ENCODE measurements around the gene TRABD2B.

The TRABD2B gene

GRCh38 chr1:48021792-48022191 lies 24.6 kb upstream of the TRABD2B start:
- no peak for DNase-seq (ENCODE audit: low read depth in 2 of 2)

- DNase-seq (ENCODE audit: low read depth in 2 of 2) = no peak
Observed at GRCh38 chr1:48019714-48020315, 22.6 kb upstream of the TRABD2B start.

GRCh38 chr1:48018799-48019198 lies 21.6 kb upstream of the TRABD2B start:
- DNase-seq (ENCODE audit: low read depth in 2 of 2) = no peak

DNA sequence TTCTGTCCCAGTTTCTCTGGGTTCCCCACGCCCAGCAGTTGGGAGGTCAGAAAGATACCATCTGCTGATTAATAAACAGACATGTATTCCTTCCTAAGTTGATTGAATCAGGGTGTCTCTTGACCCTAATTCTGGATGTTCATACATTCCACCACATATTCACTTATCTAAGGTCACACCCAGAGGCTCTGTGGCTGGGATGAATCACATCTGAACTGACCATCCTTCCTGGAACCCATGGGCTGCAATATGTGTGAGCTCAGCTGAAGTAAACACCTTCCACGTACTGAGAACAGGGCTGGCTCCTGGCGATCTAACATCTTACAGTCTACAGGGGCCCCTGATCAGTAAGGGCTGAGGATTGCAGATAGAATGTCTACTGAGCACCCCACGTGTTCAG lies 20.5 kb upstream of the TRABD2B start:
- no peak for DNase-seq (ENCODE audit: low read depth in 2 of 2)

- no peak for DNase-seq (ENCODE audit: low read depth in 2 of 2)
Observed at GRCh38 chr1:48016515-48016914, 19.3 kb upstream of the TRABD2B start.

GRCh38 chr1:48013270-48013669 lies 16.1 kb upstream of the TRABD2B start:
- DNase-seq (ENCODE audit: low read depth in 2 of 2) = no peak

GRCh38 chr1:48007047-48007446 lies 9.9 kb upstream of the TRABD2B start:
- DNase-seq (ENCODE audit: low read depth in 2 of 2) = no peak

GRCh38 chr1:48006264-48006663 lies 9.1 kb upstream of the TRABD2B start:
- no peak for DNase-seq (ENCODE audit: low read depth in 2 of 2)

DNA sequence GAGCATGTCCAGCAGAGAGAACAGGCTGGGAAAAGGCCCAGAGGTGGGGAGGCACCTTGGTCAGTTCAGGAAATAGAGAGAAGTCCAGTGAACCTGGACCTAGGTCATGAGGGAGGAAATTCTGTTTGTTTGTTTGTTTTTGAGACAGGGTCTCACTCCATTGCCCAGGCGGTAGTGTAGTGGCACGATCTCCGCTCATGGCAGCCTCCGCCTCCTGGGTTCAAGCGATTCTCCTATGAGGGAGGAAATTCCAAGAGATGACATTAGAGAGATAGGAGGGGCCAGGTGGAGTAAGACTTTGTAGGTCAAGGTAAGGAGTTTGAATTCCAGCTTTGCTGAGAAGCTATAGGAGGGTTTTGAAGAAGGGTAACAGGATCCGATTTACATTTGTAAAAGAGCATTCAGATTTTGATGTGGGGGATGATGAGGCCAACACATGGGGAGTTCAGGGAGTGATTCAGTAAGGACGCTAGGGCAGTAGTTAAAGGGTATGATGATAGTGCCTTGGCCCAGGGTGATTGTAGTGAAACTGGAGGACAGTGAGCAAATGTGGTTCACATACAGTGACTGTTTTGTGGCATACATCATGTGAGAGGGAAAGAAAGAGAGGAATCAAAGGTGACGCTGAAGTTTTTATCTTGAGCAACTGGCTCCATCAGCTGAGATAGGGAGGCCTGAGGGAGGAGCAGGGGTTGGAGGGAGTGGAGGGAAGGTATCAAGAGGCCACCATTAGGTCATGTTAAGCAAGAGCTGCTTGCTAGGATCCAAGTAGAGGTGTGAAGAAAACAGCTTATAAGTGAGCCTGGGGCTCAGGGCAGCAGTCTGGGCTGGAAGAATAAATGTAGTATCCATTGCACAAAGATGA lies 8.3 kb upstream of the TRABD2B start:
- DNase-seq (ENCODE audit: low read depth in 2 of 2) = no peak

GRCh38 chr1:48003741-48004531 lies 6.8 kb upstream of the TRABD2B start:
- no peak for DNase-seq (ENCODE audit: low read depth in 2 of 2)

DNA sequence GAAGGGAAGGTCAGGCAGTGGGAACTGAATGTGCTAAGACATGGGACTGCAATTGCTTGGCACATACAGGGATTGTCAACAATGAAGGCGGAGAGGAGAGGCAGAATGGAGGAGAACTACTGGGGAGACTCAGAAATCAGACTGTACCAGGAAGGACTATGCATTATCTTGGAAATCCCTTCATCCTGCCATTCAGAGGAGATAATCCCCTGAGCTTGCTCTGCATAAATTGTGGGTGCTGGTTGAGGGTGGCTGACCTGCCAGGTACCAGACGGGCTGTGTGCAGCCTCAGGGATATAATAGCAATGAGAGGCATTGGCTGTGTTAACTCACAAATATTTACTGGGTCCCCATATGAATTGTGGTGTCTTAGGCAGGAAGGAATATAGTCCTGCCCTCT lies 5.0 kb upstream of the TRABD2B start:
- no peak for DNase-seq (ENCODE audit: low read depth in 2 of 2)

DNA sequence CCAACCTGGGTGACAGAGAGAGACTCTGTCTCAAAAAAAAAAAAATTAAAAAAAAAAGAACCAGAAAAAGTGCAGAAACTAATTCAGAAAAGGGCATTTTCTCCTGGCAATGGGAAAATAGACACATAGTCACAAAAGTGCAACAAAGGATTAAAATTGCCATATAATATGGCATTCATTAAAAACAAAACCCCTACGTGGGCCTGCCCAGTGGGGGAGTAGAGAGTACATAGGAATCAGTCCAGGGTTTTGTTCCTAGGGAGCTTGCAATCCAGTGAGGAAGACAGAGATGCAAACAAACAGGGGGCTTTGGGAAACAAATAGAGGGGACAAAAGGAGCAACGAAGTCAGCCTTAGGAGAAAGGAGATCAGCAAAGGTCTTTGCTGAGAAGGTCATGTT lies 4.5 kb upstream of the TRABD2B start:
- no peak for DNase-seq (ENCODE audit: low read depth in 2 of 2)

GRCh38 chr1:48000883-48001282 lies 3.7 kb upstream of the TRABD2B start:
- no peak for DNase-seq (ENCODE audit: low read depth in 2 of 2)

DNA sequence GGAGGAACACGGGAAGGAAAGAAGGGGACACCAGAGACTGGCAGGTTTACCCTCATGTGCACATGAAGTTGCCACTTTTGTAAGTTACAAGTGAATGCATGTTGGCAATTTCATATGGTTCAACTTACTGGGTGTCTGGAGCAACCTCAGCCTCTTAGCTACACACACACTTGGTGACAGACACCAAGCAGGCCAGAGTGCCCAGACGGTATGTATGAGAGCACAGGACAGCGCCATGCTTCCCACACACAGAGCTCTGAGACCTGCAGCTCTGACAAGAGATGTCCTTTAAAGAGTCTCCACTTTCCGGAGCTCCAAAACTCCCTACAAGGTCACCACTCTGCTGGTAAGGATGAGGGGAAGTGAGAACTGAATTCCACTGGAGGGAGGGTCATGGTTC lies 1.9 kb upstream of the TRABD2B start:
- DNase-seq (ENCODE audit: low read depth in 2 of 2) = no peak

- DNase-seq (ENCODE audit: low read depth in 2 of 2) = no peak
Observed at GRCh38 chr1:47998396-47998990, 1.3 kb upstream of the TRABD2B start.

- DNase-seq (ENCODE audit: low read depth in 2 of 2) = no peak
Observed at GRCh38 chr1:47996406-47997226, 569 bp downstream of the TRABD2B start.

DNA sequence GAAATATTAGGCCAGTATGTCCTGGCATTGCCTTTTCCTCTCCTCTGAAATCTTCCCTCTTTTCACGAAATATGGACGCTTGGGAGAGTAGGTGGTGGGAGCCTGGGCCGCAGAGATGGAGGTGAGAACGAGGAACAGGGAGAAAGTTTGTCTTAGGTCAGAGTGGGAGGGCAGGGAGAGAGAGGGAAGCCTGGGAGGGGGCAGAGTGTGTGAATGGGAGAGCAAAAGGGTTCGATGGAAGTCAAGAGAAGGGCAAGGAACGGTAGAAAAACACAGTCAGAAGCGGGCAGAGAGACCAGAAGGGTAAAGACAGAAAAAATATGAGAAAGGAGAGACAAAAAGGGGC lies 1.2 kb downstream of the TRABD2B start:
- DNase-seq (ENCODE audit: low read depth in 2 of 2) = no peak

DNA sequence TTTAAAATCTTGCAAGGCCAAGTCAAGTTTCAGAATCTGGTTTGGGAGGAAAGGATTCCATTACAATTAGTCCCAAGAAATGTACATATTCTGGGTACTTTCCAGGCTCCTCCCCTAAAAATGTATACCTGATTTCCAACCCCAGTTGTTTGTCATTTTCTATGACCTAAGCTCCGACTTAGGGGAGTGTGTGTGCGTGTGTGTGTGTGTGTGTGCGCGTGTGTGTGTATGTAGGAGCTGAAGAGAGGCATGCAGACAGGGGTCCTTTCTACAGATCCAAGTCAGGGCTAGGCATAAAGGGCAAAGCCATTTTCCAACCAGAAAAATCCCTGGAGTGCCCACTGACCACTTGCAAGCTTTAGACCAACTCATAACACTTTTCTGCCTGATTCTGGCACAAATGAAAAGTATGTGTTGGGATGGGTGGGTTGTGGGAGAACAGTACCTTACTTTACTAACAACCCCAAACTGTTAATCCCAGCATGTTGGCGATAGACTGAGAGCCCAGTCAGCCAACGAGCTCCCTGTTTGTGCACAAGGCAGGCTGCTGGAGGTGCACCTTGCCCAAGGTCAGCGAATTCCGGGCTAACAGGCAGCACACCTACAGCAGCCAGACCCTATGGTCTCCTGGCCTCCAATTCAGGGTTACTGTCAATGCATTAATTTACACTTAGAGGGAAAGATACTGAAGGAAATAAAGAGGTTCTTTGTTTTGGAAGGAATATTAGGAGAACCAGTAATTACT lies 1.7 kb downstream of the TRABD2B start:
- DNase-seq (ENCODE audit: low read depth in 2 of 2) = no peak

- no peak for DNase-seq (ENCODE audit: low read depth in 2 of 2)
Observed at GRCh38 chr1:47993881-47994625, 3.1 kb downstream of the TRABD2B start.

- no peak for DNase-seq (ENCODE audit: low read depth in 2 of 2)
Observed at GRCh38 chr1:47993416-47993740, 3.8 kb downstream of the TRABD2B start.

All from stimulated activated CD4-positive, alpha-beta T cell treated with anti-CD3 and anti-CD28 coated beads, Interleukin-4, amount 100 ng/mL, for 48 hours (primary cell).